Stimulated activated naive CD8-positive, alpha-beta T cell treated with anti-CD3 and anti-CD28 coated beads, Interleukin-15, Interleukin-2, amounts not matched to agents 100 ng/mL and 50 ng/mL, for 24 hours (primary cell): ENCODE data around the gene ZNF787.
A peak's percentile ranks its signal among the peaks of the same experiment; 100 is the strongest.

Source experiments
- H3K27ac Mint-ChIP-seq: one replicate; pipeline ENCODE4 v1.8.0; 2021; ENCODE audit warnings: mild to moderate bottlenecking, mixed read lengths
- H3K27me3 Mint-ChIP-seq: one replicate; pipeline ENCODE4 v1.8.0; 2021; ENCODE audit warnings: mixed read lengths
- H3K36me3 Mint-ChIP-seq: one replicate; pipeline ENCODE4 v1.8.0; 2021; ENCODE audit warnings: low read depth, mixed read lengths
- H3K4me1 Mint-ChIP-seq: one replicate; pipeline ENCODE4 v1.8.0; 2021; ENCODE audit warnings: low read depth, mixed read lengths
- H3K4me3 Mint-ChIP-seq: one replicate; pipeline ENCODE4 v1.8.0; 2021; ENCODE audit warnings: mild to moderate bottlenecking, mixed read lengths
- H3K9me3 Mint-ChIP-seq: one replicate; pipeline ENCODE4 v1.8.0; 2021; ENCODE audit warnings: mixed read lengths

Gene ZNF787

DNA sequence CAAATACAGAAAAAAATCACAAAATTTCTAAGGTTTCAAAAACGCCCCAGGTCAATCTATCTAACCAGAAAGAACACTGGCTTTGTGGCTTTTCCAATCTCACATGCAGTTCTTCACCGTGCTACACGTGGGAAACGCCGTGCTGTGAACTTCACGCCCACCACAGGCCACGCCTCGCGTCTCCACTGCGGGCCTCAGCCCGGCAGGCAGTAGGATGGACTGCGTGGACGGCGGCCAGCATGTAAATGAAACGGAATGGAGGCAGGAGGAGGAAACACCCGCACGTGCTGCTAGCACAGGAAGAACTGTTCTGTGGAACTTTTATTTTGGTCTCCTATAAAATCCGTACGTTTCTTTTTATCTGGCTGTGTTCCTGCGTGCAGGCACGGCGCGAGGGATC is 23.8 kb downstream of the ZNF787 start:
- no peak overlapping the region for H3K27ac Mint-ChIP-seq
- no peak overlapping the region for H3K4me3 Mint-ChIP-seq
- H3K36me3 Mint-ChIP-seq = peaks cover 42% of the 10 kb centered on the region
- no peaks in the 10 kb centered on the region for H3K9me3 Mint-ChIP-seq
- H3K4me1 Mint-ChIP-seq = peaks cover 4% of the 10 kb centered on the region
- H3K27me3 Mint-ChIP-seq = no peaks in the 10 kb centered on the region

DNA sequence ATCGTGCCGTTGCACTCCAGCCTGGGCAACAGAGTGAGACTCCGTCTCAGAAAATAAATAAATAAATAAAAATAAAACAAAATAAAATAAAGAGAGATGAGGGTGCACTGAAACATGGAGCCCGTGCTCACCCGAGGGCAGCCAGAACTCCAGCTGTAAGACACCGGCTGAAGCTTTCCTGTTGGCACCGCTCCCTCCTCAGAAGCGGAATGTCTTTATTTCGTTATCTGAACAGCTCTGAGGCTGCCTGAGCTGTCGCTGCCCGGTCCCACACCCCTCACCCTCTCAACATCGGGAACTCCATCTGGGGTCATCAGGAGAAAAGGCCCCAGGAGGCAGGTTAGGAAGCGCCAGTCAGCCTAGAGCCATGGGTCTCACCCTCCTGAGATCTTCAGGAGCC is 24.4 kb downstream of the ZNF787 start:
- Mint-ChIP-seq H3K27ac (no peak overlapping the region), H3K27me3 (no peaks in the 10 kb centered on the region), H3K9me3 (no peaks in the 10 kb centered on the region), H3K4me1 (peaks cover 4% of the 10 kb centered on the region), H3K36me3 (peaks cover 42% of the 10 kb centered on the region), H3K4me3 (no peak overlapping the region)

DNA sequence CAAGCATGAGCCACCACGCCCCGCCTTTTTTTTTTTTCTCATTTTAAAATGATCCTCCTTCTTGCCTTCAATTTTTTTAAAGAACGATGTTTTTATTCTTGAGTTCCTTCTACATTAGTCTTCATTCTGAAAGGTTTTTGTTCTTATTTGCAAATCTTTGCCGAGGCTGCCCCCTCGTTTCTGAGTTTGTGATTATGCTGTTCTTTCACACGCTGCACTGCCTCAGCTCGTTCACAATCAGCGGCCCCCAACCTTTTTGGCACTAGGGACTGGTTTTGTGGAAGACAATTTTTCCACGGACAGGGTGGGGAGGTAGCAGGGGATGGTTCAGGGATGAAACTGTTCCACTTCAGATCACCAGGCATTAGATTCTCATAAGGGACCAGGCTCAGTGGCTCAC is 26.6 kb downstream of the ZNF787 start:
- Mint-ChIP-seq H3K9me3 (no peaks in the 10 kb centered on the region), H3K27ac (no peak overlapping the region), H3K36me3 (peaks cover 46% of the 10 kb centered on the region), H3K4me1 (peaks cover 5% of the 10 kb centered on the region), H3K4me3 (no peak overlapping the region), H3K27me3 (no peaks in the 10 kb centered on the region)

DNA sequence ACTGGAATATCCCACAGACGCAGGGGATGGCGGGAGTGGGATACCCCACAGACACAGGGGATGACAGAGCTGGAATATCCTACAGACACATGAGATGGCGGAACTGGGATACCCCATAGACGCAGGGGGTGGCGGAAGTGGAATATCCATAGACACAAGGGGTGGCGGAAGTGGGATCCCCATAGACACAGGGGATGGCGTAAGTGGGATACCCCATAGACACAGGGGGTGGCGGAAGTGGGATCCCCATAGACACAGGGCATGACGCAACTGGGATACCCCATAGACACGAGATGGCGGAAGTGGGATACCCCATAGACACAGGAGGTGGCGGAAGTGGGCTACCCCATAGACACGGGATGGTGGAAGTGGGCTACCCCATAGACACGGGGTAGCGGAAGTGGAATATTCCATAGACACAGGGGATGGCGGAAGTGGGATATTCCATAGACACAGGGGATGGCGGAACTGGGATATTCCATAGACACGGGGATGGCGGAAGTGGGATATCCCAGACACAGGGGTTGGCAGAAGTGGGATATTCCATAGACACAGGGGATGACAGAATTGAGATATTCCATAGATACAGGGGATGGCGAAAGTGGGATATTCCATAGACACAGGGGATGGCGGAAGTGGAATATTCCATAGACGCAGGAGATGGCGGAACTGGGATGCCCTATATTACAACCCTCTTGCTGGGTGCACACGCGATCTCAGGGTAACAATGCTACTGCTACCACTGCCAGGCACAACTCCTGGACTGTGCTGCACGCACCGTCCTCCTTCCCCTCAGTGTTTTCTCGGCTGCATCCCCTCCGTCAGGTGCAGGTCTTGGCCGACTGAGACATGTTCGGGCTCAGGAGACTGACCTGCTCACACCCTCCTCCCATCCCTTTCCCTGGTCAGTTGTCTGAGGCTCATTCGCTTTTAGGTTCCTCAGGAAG is 28.1 kb downstream of the ZNF787 start:
- peaks cover 51% of the 10 kb centered on the region for H3K36me3 Mint-ChIP-seq
- no peaks in the 10 kb centered on the region for H3K27me3 Mint-ChIP-seq

DNA sequence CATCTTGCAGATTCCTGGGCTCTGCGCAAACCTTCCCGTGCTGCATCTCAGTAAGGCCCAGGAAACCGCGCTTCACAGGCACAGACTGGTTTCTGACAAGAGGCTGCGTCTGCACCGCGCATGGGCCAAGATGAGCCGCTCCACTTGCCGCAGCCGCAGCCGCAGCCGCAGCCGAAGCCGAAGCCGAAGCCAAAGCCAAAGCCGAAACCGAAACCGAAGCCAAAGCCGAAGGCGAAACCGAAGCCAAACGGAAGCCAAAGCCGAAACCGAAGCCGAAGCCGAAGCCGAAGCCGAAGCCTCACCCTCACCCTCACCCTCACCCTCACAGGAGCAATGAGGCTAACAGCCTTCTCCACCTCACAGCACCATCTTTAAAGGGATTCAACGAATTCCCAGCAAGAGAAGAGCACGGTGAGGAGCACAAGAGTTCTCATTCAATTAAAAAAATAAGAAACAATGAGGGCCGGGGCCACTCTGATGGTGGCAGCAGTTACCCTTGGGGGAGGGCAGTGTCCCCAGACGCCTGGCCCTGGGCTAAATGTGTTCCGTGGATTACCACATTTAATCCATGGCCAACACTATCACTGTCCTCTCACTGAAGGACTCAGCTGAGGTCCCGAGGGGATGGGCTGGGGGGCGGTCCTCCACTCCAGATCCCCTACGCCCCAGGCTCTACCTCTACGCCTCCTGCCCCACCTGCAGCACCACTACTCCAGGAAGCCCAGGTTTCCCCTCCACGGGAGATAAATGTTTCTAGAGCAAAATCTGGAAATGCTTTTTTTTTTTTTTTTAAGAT is 29.1 kb downstream of the ZNF787 start:
- Mint-ChIP-seq H3K4me1 (peaks cover 5% of the 10 kb centered on the region), H3K27ac (no peak overlapping the region), H3K4me3 (no peak overlapping the region), H3K27me3 (no peaks in the 10 kb centered on the region), H3K36me3 (peaks cover 46% of the 10 kb centered on the region), H3K9me3 (no peaks in the 10 kb centered on the region)

More for the DNA sequence above, 28.1 kb downstream of the ZNF787 start:
- H3K4me3 Mint-ChIP-seq = no peak overlapping the region
- H3K4me1 Mint-ChIP-seq = peaks cover 5% of the 10 kb centered on the region
- no peak overlapping the region for H3K27ac Mint-ChIP-seq
- H3K9me3 Mint-ChIP-seq = no peaks in the 10 kb centered on the region

DNA sequence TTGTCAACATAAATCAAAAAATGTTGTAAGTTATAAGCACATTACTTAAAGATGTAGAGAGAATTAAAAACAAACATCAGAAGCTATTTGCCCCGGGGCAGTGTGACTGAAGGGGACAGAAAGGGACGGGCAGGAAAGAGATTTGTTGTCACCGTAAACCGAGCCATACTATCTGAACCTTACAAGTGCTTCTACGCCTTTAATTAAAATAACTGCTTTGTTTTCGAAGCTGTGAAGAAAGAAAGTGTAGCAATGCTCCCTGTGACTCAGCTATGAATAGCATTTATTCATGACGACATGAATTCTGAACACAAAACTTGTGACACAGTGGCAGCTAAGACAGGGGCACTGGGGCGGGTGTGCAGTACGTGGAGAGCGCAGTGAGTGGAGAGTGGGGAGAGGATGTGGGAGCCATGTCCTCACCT is 30.0 kb downstream of the ZNF787 start:
- H3K27me3 Mint-ChIP-seq = no peaks in the 10 kb centered on the region
- peak overlapping the region; percentile 5 for H3K27ac Mint-ChIP-seq
- H3K4me3 Mint-ChIP-seq = no peak overlapping the region
- H3K36me3 Mint-ChIP-seq = peaks cover 46% of the 10 kb centered on the region
- H3K9me3 Mint-ChIP-seq = no peaks in the 10 kb centered on the region
- peaks cover 5% of the 10 kb centered on the region for H3K4me1 Mint-ChIP-seq

DNA sequence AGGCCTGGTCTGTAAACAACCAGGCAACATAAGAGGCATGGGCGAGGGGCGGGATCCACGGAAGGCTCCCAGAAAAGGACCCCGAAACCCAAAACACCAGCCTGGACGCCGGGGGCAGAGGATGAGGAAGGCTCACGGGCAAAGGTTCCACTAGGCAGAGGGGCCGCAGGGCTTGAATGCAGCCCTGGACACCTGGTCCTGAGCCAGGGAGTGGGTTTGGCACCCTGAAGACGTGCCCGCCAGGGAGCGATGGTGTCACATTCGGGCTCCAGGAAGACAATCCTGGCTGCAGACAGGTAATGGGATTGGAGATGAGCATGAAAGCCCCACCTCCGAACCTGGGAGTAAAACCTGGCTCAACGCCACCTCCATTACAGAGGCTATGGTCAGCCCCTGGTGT is 31.8 kb downstream of the ZNF787 start:
- Mint-ChIP-seq H3K9me3 (no peaks in the 10 kb centered on the region), H3K4me3 (no peak overlapping the region), H3K27me3 (no peaks in the 10 kb centered on the region), H3K27ac (no peak overlapping the region), H3K36me3 (peaks cover 34% of the 10 kb centered on the region), H3K4me1 (peaks cover 5% of the 10 kb centered on the region)

DNA sequence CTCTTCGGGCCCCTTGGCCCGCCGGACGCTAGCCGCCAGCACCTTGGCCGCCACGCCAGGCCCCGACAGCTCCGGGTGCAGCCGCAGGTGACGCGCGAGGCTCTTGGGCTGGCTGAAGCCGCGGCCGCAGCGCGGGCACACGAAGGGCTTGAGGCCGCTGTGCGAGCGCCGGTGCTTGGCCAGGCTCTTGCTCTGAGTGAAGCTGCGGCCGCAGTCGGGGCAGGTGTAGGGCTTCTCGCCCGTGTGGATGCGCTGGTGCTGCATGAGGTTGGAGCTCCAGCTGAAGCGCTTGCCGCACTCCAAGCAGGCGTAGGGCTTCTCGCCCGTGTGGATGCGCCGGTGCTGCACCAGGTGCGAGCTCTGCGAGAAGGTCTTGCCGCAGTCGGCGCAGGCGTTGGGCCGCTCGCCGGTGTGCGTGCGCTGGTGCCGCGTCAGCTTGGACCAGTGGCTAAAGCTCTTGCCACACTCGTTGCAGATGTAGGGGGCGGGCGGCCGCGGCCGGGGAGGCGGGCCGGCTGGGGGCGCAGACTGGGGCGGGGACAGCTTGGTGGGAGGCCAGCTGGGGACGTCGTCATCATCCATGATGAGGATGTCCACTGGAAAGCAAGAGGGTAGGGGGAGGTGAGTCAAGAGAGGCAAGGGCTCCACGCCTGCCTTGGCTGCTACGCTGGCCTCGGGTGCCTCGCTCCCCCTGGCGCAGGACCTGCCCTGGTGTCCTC is 32.4 kb downstream of the ZNF787 start:
- Mint-ChIP-seq H3K9me3 (no peaks in the 10 kb centered on the region), H3K36me3 (peaks cover 27% of the 10 kb centered on the region), H3K27ac (no peak overlapping the region), H3K4me1 (peaks cover 5% of the 10 kb centered on the region), H3K27me3 (no peaks in the 10 kb centered on the region), H3K4me3 (no peak overlapping the region)

DNA sequence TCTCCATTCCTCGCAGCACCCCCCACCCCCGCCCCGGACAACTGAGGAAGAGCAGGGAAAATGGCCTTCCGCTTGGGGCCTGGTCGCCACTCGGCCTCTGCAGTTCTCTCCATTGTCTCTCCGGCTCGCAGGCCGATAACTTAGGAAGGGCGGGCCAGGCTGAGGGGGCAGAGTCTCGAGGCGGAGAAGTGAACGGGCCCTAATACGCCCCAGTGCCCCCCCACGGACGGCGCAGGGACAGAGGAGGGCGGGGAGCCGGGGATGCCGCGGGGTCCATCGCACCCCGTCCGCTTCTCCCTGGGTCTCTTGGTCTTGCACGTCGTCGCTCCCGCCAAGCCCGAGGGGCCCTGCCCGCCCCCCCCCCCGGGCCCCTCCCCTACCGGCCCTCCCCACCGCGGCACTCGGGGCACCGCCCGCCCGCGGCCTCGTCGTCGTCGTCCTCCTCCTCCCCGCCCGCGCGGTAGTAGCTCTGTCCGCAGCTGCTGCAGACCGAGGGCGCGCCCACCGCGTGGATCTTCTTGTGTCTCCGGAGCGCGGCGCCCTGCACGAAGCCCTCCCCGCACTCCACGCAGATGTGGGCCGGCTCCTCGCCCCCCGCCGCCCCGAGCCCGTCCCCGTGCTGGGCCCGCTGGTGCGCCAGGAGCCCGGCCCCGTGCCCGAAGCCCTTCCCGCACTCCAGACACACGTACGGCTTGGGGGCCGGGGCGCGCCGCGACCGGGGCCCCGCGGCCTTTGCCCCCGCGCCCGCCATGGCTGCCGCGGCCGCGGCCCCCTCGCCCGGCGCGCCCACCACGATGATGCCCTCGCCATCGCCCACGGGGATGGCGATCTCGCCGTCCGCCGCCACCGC is 33.2 kb downstream of the ZNF787 start:
- H3K9me3 Mint-ChIP-seq = no peaks in the 10 kb centered on the region
- H3K4me3 Mint-ChIP-seq = no peak overlapping the region
- peaks cover 5% of the 10 kb centered on the region for H3K4me1 Mint-ChIP-seq
- H3K27ac Mint-ChIP-seq = no peak overlapping the region
- peaks cover 19% of the 10 kb centered on the region for H3K36me3 Mint-ChIP-seq
- H3K27me3 Mint-ChIP-seq = no peaks in the 10 kb centered on the region

DNA sequence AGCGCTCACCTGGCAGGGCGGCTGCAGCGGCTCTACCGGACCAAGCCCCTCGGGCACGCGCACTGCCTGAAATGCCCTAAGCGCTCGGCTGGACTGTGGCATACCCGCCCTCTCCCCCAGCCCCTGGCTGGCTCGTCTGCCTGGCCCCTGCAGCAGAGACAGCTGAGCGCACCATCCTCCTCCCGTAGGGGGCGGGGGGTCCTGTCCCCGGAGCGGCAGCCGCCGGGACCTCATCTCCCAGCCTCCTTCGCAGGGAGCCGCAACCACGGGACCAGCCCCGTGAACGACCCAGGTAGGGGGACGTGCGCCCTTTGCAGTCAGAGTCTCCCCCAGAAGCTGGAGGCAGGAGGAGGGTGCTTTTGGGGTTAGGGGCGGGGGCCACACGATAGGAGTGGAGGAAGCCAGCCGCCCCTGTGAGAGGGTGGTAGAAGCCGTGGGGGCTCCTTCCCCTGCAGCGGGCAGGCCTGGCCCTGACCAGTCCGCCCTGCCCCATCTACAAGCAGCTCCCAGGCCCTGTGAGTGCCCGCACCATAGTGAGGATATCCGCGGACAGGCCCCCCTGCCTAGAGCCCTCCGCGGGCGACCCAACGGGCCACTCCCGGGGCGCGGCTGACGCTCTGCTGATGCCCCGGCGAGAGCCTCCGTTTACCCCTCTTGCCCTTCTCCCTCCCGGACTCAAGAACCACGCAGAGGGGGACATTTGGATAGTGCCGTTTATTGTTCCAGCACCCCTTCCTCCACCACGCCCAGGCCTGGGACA is 34.2 kb downstream of the ZNF787 start:
- H3K9me3 Mint-ChIP-seq = no peaks in the 10 kb centered on the region
- no peaks in the 10 kb centered on the region for H3K27me3 Mint-ChIP-seq
- H3K4me1 Mint-ChIP-seq = peaks cover 6% of the 10 kb centered on the region
- H3K36me3 Mint-ChIP-seq = peaks cover 17% of the 10 kb centered on the region
- no peak overlapping the region for H3K4me3 Mint-ChIP-seq
- no peak overlapping the region for H3K27ac Mint-ChIP-seq

DNA sequence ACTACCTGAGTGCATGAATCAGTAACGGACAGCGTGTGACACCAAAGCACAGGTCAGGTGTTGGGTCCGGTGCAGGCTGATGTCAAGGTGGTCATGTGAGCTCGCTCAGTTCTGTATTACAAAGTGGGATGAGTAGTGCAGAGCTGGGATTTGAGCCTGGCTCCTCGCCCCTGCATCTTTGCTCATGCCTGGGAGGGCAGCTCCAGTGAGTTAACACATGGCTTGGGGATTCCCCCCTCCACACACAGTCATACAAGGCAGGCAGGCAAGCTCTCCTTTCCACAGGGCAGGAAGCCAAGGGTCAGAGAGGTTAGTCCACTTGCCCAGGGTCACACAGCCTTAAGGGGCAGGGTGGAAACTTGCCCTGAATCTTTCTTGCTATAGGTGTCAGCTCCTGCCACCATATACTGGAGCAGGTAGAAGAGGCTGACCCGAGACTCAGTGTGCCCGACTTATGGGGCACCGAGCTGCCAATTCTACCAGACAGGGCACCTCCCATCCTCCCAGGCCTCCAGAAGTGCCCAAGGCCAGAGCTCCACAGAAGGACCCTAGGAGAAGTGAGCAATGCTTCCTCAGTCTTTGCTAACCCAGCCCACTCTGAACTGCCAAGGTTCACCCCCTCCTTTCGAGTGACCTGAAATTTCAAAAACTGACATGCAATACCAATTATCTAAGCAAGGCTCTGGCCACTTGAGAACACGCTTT is 35.4 kb downstream of the ZNF787 start:
- Mint-ChIP-seq H3K4me1 (peaks cover 13% of the 10 kb centered on the region), H3K36me3 (peaks cover 10% of the 10 kb centered on the region), H3K4me3 (no peak overlapping the region), H3K27me3 (peaks cover 3% of the 10 kb centered on the region), H3K9me3 (no peaks in the 10 kb centered on the region), H3K27ac (no peak overlapping the region)

DNA sequence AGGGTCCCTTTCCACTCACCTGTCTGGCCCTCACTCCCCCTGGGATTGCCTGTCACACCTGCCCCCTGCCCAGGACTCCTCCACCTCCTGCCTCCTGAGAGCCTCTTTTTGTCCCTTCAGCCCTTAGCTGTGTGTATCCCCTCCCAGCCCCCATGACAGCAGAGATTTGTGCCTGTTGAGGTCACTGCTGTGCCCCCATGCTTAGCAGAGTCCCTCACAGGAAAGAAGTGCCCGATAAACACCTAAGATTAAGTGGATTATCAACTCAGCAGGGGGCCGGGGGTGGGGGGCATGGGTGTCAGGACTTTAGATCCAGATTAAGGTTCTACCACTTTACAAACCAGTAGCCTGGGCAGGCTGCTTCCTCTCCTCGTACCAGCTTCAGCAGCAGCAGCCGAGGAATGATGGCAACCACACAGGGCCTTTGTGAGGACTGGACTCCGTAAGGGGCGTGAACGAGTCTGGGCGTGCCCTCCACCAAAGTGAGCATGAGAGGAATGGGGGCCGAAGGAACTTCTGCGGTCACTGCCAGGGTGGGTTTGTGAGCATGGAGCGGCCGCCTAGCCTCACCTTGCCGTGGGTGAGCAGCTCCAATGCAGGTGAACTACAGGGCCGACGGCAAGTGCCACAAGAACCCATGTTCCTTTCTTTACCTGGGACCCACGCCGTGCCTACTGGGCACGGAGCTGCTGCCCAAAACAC is 36.1 kb downstream of the ZNF787 start:
- Mint-ChIP-seq H3K4me1 (peaks cover 14% of the 10 kb centered on the region), H3K36me3 (peaks cover 8% of the 10 kb centered on the region), H3K9me3 (no peaks in the 10 kb centered on the region), H3K4me3 (no peak overlapping the region), H3K27me3 (peaks cover 3% of the 10 kb centered on the region), H3K27ac (no peak overlapping the region)

DNA sequence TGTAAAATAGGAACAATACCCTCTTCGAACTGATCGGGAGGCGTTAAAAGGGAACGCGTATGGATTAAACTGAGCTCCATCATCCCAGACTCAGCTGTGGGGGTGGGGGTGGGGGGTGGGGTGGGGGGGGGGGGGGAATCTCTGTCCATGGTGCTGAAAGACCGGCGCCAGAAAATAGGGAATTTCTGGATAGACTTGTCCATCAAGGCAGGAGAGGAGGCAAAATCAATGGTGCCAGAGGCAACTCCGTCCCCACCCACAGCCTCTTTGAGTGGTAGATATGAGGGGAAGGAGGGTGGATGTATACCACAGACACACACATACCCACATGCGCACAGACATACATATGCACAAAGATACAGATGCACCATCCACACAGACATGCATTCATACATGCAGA is 37.4 kb downstream of the ZNF787 start:
- Mint-ChIP-seq H3K4me3 (no peak overlapping the region), H3K4me1 (peaks cover 14% of the 10 kb centered on the region), H3K27ac (no peak overlapping the region), H3K27me3 (peaks cover 3% of the 10 kb centered on the region), H3K36me3 (no peaks in the 10 kb centered on the region), H3K9me3 (no peaks in the 10 kb centered on the region)
